GM19324 (cell line): ENCODE results near the gene MAP3K19.
"Not testable (repeated sequence)": the region's sequence is repeated elsewhere in the genome, so short reads cannot be mapped to it uniquely, and the experiment has no call there.

Experiments
- ATAC-seq: cut with Tn5 transposase; IDR thresholded peaks from one replicate; pipeline ENCODE4 v1.9.1; 2021; ENCODE audit warnings: mild to moderate bottlenecking, moderate library complexity; ENCODE audit not compliant: unreplicated experiment, low FRiP score

Gene MAP3K19

GRCh38 chr2:135055182-135055786 lies 8.0 kb upstream of the MAP3K19 start:
- ATAC-seq, result no peak

GRCh38 chr2:135052997-135053474 lies 5.8 kb upstream of the MAP3K19 start:
- ATAC-seq, result peak; percentile 24

GRCh38 chr2:135052042-135052876 lies 5.0 kb upstream of the MAP3K19 start, which contains the start of gene RAB3GAP1:
Gene RAB3GAP1, plus strand, starts transcription at chr2:135052292. Its CDS starts 16 bp downstream, at chr2:135052308.
- peak; percentile 85 for ATAC-seq

GRCh38 chr2:135050684-135051083 lies 3.4 kb upstream of the MAP3K19 start:
- ATAC-seq, result no peak

- no peak for ATAC-seq
These were observed 2.9 kb upstream of the MAP3K19 start for GRCh38 chr2:135050132-135050531.

GRCh38 chr2:135048122-135048521 lies 875 bp upstream of the MAP3K19 start:
- ATAC-seq, result no peak

DNA sequence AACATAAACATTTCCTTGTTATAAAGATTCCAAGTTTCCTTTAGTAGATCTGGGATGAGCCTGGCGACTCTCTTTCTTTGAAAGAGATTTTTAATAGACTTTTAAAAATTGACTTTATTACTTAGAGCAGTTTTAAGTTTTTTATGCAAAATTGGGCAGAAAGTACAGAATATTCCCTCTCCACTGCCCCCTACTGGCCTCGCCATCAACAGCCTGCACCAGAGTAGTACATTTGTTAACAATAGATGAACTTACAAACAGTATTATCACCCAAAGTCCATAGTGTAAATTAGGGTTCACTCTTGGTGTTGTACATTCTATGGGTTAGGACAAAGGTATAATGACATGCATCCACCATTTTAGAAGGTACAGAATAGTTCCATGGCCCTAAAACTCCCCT lies 3.9 kb downstream of the MAP3K19 start:
- no peak for ATAC-seq

DNA sequence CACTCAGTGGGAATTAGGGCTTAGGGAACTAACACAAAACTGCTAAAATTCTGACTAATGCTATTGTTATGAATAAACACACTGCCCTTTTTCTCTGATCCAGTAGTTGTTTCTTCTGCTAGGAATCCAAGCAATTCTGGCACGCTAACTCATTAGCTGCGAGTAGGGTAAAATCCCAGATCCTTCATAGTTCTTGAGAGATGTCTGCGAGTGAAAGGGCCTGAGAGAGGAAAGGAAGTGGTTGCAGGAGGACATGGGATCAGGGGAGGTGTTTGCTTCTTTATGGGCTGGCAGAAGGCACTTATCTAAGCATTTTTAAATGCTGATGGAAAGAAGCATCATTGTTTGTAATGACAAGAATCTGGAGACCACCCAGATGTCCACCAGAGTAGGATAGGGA lies 9.4 kb downstream of the MAP3K19 start:
- ATAC-seq, result no peak

GRCh38 chr2:135033216-135033615 lies 14.0 kb downstream of the MAP3K19 start:
- not testable (repeated sequence) for ATAC-seq

- no peak for ATAC-seq
These were observed 16.4 kb downstream of the MAP3K19 start for GRCh38 chr2:135030826-135031225.

DNA sequence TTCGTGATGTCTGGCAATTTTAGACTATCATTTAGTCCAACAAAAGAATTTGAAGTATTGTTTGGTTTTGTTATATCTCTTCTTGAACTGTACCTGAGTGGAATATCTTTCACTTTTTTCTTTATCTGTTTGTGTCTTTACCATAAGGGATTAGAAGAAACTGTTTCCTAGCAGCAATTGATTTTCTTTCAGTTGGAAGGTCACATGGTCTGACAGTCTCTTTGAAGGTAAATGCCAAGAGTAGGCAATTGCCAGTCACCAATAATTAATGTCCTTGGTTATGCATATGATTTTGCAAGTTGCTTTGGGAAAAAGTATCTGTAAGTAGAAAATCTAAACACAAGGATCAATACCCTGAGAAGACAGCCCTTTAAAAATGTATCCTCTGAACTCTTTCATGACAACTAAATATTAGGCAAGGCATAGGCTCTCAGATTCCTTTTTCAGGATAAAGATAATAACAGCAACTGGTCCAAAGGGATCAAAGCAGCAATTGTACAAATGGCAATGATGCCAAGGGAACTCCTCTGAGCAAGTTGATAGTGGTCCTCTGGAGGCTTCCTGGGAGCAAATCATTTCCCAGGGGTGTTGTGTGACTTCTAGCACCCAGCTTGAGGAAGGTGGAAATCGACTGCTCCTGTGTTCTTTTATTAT lies 17.6 kb downstream of the MAP3K19 start:
- ATAC-seq, result no peak

DNA sequence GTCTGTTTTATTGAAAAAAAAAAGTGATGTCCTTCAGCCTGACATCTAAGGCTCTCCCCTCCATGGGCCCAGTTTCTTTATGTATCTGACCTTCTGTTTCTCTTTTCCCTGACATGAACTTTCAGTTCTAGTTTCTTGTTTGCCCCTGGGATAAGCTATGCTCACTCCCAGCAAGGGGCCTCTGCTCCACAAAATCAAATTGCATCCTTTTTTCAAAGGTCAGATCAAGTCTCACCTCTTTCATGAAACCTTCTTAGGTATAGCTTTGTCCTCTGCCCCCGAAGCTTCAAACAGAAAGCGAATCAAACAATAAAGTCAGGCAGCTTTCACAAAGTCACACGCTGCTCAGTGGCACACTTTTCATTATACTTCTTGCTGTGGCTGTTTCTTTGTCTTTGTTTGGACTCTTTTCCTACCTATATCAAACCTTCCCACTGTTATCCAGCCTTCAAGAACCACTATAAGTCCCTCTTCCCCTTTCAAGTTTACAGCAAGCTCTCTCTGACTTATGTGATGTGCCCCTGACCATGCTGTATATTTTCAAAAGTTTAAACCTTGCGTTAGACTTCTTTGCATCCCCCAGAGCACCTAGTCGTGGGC lies 23.3 kb downstream of the MAP3K19 start:
- ATAC-seq, result no peak

DNA sequence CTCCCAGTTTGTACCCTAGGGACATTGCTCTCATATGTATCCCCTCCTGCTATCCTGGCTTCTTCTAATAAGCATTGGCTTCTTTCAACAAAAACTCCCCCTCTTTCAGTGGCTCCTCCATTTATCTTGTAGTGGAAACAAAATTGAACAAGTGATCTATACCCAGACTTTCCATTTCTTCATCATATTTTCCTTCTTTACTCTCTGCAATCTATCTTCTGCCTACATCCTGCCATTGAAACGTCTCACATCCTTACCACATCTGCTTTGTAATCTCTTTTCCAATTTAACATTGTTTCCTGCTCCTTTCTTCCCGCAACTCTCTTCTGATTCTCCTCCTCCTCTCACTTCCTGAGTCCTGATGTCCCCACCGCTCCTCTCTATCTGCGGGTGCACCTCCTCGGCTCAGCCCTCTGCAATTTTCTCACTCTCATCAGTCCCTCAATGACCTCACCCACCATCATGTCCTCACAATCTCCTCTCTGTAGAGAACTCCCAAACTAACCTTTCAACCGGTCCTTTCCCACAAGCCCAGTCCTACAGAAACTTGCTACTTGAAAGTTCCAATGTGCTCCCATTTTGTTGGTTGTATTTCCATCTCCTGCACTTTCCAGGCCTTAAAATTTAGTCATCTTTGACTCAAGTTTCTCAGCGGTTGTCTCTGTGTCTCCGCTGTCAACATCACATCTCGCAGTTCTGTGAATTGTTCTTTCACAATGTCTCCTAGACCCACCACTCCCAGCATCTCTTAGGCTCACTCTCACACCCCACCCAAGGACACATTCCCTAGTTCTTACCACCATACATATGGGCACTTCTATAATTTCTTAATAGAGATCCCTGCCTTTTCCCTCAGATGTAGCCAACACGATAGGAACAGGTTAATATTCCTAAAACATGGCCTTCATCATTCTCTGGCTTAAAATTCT lies 24.0 kb downstream of the MAP3K19 start:
- ATAC-seq, result no peak

- no peak for ATAC-seq
These were observed 25.6 kb downstream of the MAP3K19 start for GRCh38 chr2:135021618-135022017.

GRCh38 chr2:135011633-135012032 lies 35.6 kb downstream of the MAP3K19 start:
- ATAC-seq, result no peak

- no peak for ATAC-seq
These were observed 36.9 kb downstream of the MAP3K19 start for GRCh38 chr2:135010200-135010942.

GRCh38 chr2:135009339-135009738 lies 37.9 kb downstream of the MAP3K19 start:
- no peak for ATAC-seq

- ATAC-seq, result no peak
These were observed 41.5 kb downstream of the MAP3K19 start for GRCh38 chr2:135005753-135006152.
